Adipocyte (in vitro differentiated cells): Measurements from ENCODE around the gene FAM193B.

ENCODE experiments used
- DNase-seq: peaks from one replicate; pipeline ENCODE4 v3.0.0-alpha.2; 2015; ENCODE audit warnings: low read depth
- H3K27me3 ChIP-seq: replicated peaks from 2 replicates; pipeline ENCODE4 v1.7.0; 2013; ENCODE audit warnings: mild to moderate bottlenecking, low read length, moderate library complexity; ENCODE audit not compliant: control insufficient read depth, insufficient read depth
- H3K36me3 ChIP-seq: 2 replicates; pipeline ENCODE4 v1.7.0; 2013; ENCODE audit warnings: low read length, mild to moderate bottlenecking, moderate library complexity; ENCODE audit not compliant: control insufficient read depth, insufficient read depth, severe bottlenecking
- H3K4me1 ChIP-seq: 2 replicates; pipeline ENCODE4 v1.7.0; 2013; ENCODE audit warnings: mild to moderate bottlenecking, low read length, moderate library complexity; ENCODE audit not compliant: control insufficient read depth, insufficient read depth
- H3K4me3 ChIP-seq: 2 replicates; pipeline ENCODE4 v1.7.0; 2013; ENCODE audit warnings: mild to moderate bottlenecking, low read length, moderate library complexity
- H3K9ac ChIP-seq: 2 replicates; pipeline ENCODE4 v1.7.0; 2013; ENCODE audit warnings: mild to moderate bottlenecking, low read length, moderate library complexity
- H3K9me3 ChIP-seq: 2 replicates; pipeline ENCODE4 v1.7.0; 2013; ENCODE audit warnings: mild to moderate bottlenecking, low read length, moderate library complexity; ENCODE audit not compliant: control insufficient read depth

Gene FAM193B

DNA sequence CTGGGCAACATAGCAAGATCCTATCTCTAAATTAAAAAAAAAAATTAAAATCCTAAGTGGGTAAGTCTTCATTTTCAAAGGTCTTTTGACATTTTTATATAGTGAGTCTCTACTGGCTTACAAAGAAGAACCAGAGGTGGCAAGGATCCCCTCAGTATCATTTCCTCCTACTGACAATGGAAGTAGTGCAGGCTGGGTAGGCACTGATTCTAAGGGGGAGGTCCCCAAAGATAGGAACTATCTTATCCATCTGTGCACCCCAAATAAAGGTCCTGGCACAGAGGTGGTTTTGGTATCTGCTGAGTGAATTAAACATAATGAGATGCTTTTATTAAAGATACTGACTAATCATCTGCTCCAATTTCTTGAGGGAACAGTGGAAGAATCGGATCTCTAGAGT is 4.2 kb downstream of the FAM193B start:
- Histone ChIP-seq H3K4me3 (no peak overlapping the region), H3K27me3 (no peaks in the 10 kb centered on the region), H3K9ac (no peak overlapping the region), H3K4me1 (peaks cover 68% of the 10 kb centered on the region), H3K36me3 (peaks cover 8% of the 10 kb centered on the region), H3K9me3 (no peaks in the 10 kb centered on the region)
- no peak for DNase-seq

DNA sequence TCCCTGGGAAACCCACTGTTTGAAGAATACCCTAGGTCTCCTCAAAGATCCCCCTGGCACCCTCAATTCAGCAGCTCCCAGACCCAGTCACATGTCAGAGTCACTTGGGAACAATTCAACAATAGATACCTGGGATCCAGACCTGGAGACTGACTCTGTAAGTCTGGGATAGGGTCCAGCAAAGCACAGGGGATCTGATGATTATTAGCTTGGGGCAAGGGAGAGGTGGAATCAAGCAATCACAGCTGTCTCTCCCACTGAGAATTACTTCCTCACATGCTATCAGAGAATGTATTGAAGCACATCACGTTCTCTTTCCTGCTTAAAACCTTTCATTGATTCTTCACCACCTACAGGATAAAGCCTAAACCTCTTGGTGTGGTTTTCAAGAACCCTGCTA is 5.9 kb downstream of the FAM193B start:
- Histone ChIP-seq H3K27me3 (no peaks in the 10 kb centered on the region), H3K36me3 (peaks cover 8% of the 10 kb centered on the region)

DNA sequence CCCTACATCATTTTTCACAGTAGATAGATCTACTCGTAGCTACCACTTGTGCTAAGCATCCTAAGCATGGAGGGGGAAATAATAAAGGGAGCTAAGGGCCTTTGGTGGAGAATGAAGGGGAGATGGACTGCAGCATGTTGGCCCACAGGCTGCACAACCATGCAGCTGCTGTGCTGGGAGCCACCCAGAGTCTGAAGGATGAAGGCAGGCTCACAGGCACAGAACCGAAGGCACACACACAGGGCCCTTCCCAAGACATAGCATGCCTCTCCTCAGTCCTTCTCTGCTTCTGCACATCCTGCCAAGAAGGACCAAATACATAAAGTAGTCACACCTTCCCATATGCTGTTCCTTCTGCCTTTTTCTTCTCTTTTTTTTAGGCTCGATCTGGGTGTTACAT is 6.6 kb downstream of the FAM193B start:
- no peak for DNase-seq
- H3K4me1 ChIP-seq: peaks cover 80% of the 10 kb centered on the region
- H3K27me3 ChIP-seq: no peaks in the 10 kb centered on the region
- peaks cover 8% of the 10 kb centered on the region for H3K36me3 ChIP-seq
- H3K9ac ChIP-seq: no peak overlapping the region
- no peaks in the 10 kb centered on the region for H3K9me3 ChIP-seq
- no peak overlapping the region for H3K4me3 ChIP-seq

More for the DNA sequence above, 5.9 kb downstream of the FAM193B start:
- Histone ChIP-seq H3K9ac (no peak overlapping the region), H3K9me3 (no peaks in the 10 kb centered on the region), H3K4me3 (no peak overlapping the region), H3K4me1 (peaks cover 79% of the 10 kb centered on the region)
- no peak for DNase-seq

DNA sequence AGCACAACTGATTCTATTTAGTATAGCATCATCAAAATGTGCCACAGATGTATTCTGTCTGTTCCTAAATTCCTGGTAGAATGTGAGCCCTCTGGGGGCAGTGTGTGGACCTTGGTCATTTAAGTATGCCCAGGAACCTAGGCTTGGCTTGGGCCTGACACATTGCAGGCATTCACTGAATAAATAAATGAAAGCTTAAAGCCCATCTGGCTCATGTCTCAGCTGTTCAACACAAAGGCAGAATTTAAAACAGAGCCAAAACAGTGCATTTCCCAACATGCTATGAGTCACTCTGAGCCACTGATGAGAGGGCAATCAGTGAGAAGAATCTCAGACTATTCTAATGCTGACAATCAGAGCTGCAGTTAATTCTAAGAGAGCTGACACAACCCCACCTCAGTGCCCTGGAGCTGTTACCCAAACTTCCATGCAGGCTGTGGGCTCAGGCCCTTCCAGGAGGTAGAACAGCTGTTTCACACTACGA is 8.1 kb downstream of the FAM193B start:
- Histone ChIP-seq H3K9me3 (no peaks in the 10 kb centered on the region), H3K4me3 (peak overlapping the region; percentile 65), H3K36me3 (peaks cover 9% of the 10 kb centered on the region), H3K4me1 (peaks cover 72% of the 10 kb centered on the region), H3K27me3 (no peaks in the 10 kb centered on the region), H3K9ac (peak overlapping the region; percentile 84)
- peak; percentile 98 for DNase-seq

DNA sequence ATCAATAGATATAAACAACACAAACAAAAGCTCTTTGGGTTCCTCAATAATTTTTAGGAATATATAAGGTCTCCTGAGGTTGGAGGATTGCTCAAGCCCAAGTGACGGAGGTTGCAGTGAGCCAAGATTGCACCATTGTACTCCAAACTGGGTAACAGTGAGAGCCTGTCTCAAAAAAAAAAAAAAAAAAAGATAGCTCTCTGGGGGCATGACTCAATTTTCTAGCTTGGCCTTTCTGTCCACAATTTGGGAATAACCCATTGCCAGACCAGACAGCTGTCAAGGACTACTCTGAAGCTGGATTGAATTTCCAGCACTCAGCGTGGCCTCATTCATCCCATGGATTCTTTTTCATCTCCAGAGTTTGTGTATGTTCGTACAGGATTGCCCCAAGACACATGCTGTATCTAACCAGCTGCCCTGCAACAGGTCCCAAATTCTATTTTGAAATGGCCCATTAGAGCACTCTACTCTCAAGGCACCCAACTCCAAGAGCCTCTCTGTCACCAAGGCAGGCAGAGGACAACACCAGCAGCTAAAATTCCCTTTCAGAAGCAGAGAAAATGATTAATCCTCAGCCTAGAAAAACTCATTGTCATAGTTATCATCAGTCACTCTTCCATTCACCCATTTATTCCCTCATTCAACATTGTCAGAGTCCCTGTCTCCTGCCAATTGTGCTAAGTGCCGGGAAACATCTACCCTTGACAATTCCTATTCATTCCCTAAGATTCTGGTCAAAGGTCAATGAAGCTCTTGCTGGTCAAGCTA is 8.7 kb downstream of the FAM193B start:
- peak overlapping the region; percentile 79 for H3K9ac ChIP-seq
- H3K4me3 ChIP-seq: peak overlapping the region; percentile 64
- peak; percentile 95 for DNase-seq
- peaks cover 66% of the 10 kb centered on the region for H3K4me1 ChIP-seq
- H3K9me3 ChIP-seq: no peaks in the 10 kb centered on the region
- H3K36me3 ChIP-seq: peaks cover 4% of the 10 kb centered on the region
- no peaks in the 10 kb centered on the region for H3K27me3 ChIP-seq

DNA sequence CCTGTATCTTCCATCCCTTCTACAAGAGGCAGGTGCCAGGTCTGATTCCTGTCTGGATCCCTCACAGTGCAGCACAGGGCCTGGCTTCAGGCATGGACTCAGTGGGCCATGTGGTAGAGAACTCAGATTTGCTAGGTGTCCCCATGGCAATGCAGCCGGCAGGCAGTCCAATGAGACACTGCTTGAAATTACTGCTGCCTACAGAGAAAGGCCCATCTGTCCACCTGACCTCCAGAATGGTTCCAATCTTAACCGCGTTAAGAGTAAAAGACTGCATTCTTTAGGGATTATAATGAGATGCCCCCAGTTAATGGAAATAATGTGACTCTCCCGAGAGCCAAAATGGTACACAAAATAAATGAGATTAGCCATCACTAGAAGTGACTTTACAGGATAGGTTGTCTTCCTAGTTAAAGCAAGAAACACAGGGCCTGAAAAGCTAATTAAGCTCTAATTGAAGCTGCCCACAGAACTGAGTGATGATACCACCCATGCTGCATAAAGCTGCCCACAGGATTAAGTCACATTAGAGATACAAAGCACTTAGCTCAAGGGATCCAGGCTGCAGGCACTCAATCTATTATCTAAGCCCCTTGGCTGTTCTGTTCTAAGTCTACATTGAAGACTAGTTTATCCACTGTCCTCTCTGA is 11.4 kb downstream of the FAM193B start:
- H3K9me3 ChIP-seq: no peaks in the 10 kb centered on the region
- peaks cover 76% of the 10 kb centered on the region for H3K4me1 ChIP-seq
- H3K27me3 ChIP-seq: no peaks in the 10 kb centered on the region
- no peak overlapping the region for H3K9ac ChIP-seq
- H3K4me3 ChIP-seq: no peak overlapping the region
- H3K36me3 ChIP-seq: peaks cover 9% of the 10 kb centered on the region
- no peak for DNase-seq

DNA sequence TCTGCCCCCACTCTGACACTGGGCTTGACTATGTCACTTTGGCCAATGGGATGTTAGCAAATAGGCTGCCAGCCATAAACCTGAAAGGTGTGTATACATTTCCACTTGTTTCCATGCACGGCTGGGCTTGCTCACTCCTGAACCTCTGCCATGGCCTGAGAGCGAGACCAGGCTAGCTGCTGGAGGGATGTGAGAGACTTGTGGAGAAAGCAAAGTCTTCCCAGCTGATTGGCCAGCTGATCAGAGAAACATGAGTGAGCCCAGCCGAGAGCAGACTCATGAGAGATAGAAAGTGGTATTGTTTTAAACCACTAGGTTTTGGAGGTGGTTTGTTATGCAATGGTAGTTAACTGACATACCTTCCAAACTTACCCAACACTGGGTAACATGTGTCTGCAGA is 13.9 kb downstream of the FAM193B start:
- no peak for DNase-seq
- H3K9me3 ChIP-seq: no peaks in the 10 kb centered on the region
- peaks cover 17% of the 10 kb centered on the region for H3K36me3 ChIP-seq
- no peak overlapping the region for H3K9ac ChIP-seq
- peaks cover 69% of the 10 kb centered on the region for H3K4me1 ChIP-seq
- no peak overlapping the region for H3K4me3 ChIP-seq
- no peaks in the 10 kb centered on the region for H3K27me3 ChIP-seq

DNA sequence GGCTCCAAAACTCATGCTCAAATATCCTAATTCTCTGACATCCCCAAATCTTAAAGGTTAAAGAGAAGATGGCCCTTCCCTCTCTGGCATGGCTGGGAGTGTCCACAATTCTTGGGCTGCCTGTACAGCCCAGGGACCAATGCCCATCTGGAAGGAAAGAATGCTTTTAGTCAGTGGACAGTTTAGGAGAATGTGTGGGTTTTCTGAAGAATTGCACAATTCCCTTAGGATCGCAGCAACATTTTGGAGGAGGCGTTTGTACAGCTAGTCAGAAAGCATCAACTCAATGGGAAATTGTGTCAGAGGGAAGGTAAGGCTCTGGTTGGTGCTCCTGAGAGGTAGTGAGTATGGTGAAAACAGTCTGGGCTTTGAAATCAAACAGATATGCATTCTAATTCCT is 15.0 kb downstream of the FAM193B start:
- Histone ChIP-seq H3K4me3 (peak overlapping the region; percentile 35), H3K36me3 (peaks cover 25% of the 10 kb centered on the region), H3K4me1 (peaks cover 60% of the 10 kb centered on the region), H3K9ac (no peak overlapping the region), H3K27me3 (no peaks in the 10 kb centered on the region), H3K9me3 (no peaks in the 10 kb centered on the region)
- peak; percentile 82 for DNase-seq

DNA sequence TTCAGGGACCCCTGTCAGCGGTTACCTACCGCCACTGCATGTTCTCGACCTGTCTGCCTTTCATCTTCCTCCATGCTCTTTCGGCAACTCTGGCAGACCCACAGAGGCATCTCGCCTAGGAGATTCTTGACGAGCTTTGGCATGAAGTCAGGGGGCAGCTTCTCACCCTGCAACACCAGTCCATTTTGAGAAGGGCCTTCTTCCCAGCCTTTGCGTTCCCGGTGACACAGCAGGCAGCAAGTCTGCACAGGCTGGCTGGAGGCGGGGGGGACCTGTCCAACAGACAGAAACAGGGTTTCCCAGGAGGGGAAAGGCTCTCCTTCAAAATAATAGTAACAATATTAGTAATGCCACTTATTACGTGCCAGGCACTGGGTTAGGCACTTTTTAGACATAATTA is 15.5 kb downstream of the FAM193B start:
- Histone ChIP-seq H3K4me3 (peak overlapping the region; percentile 35), H3K9ac (peak overlapping the region; percentile 18), H3K9me3 (no peaks in the 10 kb centered on the region), H3K4me1 (peaks cover 55% of the 10 kb centered on the region), H3K27me3 (no peaks in the 10 kb centered on the region), H3K36me3 (peaks cover 28% of the 10 kb centered on the region)
- DNase-seq: no peak

DNA sequence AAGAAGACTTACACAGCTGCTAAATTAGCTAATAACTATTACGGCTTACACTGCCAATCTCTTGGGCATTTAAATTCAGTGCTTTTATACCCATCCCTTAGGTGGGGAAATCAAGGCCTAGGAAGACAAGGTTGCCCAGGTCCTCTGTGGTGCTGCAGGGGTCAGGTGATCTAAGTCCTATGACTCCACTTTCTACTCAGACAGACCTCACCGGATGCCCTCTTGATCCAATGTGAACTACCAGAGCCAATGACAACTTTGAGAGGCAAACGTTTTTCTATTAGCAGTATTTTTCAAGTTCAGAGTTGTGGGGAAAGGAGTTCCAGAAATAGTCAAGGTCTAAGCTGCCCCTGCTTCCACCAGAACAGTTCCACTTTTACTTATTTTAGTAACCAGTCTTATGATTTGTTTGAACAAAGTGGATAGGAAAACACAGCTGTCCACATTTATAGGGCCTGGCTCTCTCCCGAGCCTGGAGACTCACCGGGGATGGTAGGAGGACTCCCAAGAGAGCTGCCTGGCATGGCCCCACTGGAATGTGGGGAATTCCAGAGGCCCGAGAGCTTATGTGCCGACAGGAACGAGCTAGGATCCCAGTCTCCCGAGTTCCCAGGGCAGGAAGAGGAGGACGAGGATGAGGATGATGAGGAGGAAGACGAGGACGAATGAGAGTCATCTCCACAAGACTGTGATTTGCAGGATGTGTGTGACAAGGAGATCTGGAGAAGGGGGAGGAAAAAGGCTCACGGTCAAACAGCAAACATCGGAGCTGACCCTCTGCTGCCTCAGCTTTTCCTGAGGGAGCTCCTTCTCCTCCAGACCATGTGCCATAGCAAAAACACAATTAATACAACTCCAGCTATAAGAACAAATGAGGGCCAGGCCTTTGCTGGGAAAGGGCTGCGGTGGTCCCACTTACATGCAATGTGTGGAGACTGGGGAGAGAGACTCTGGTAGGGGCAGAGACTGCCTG is 16.7 kb downstream of the FAM193B start:
- peak; percentile 86 for DNase-seq
- H3K9me3 ChIP-seq: no peaks in the 10 kb centered on the region
- no peaks in the 10 kb centered on the region for H3K27me3 ChIP-seq
- peak overlapping the region; percentile 6 for H3K4me3 ChIP-seq
- H3K9ac ChIP-seq: peak overlapping the region; percentile 52
- H3K4me1 ChIP-seq: peaks cover 43% of the 10 kb centered on the region
- H3K36me3 ChIP-seq: peaks cover 38% of the 10 kb centered on the region

DNA sequence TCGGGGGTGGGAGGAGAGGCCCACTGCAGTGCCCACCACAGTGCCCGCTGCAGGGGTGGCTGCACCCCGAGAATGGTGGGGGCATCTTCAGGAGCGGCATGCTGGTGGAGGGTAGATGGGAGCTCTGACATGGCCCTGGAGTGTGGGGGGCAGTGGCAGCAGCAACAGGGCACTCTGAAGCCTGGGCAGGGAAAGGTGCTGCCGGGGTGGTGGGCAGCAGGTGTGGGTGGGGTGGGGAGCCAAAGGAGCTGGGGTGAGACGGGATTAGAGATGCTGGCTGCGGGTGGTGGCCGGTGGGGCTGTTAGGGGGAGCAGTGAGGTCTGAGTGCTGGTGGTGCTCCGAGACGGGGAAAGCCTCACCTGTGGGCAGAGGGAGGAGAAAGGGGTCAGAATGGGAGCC is 18.0 kb downstream of the FAM193B start:
- H3K9ac ChIP-seq: no peak overlapping the region
- no peaks in the 10 kb centered on the region for H3K9me3 ChIP-seq
- peaks cover 44% of the 10 kb centered on the region for H3K36me3 ChIP-seq
- no peaks in the 10 kb centered on the region for H3K27me3 ChIP-seq
- no peak overlapping the region for H3K4me3 ChIP-seq
- H3K4me1 ChIP-seq: peaks cover 42% of the 10 kb centered on the region
- DNase-seq: no peak
